ENCODE measurements around the gene PRKAR1B. TPM values are rescaled to one million over a fixed set of nuclear protein-coding genes. Genes with fewer than 3 reads are reported as not detected.

PRKAR1B gene
- polyA plus RNA-seq, 5 donors = 28.8 to 46.7 (median 34.7) TPM

DNA sequence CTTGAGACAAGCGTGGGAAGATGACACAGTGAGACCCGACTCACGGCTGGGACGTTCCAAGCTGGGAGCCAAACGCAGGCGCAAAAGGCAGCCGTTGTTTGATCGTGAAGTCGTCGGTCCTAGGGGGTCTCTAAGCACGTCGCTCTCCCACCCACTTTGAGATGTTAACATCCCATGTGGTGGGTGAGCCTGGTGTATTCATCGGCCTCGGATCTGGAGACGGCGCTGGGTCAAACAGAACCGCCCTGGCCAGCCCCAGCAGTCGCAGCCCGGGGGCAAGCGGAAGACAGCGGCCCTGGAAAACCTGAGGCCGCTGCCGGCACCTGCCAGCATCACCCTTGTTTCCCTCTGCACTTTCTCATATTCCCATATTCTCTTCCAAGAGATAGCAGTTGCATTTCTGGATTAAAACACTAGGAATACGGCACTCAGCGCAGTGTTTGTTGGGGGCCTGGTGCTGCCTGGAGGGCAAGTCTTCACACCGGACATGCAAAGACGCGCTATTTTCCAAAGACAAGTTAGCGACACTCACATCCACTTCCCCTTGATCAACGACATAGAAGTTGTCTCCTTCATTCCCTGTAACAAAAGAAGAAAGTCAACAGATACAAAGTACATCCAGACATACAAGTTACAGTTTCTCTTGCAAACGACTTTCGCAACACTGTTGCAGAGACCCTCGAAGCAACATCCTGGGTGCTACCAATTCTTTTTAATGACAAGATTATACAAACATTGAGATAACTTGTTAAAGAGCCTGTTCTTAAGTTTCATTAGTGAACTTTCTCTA is 121.2 kb downstream of the PRKAR1B start:
- no peak for DNase-seq

DNA sequence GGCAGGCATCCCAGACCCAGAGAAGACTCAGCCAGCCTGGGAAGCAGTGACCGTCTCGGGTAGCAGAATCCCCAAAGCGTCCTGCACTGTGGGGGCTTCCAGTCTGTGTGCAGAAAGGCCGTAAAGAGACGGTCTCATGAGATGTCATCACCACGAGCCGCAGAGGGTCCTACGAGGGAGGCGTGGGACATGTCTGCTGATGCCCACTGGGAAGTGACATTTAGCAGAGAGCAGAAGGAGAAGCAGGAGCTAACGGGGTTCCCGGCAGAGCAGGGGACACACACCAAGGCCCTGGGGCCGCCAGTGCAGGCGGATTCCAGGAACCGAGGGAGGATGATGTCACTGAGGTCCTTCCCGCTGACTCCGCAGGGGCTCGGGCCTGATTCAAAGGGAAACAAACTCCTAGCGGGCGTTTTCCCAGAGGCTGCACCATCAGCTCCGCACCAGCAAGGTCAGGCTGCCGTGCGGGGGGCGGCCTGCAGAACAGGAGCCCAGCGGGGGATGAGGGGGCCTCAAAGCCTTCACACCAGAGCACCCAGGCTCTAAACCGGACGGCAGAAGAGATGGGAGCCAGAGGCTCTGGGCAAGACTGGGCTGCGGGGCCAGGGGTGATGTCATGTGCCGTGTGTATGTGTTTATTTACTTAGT is 122.1 kb downstream of the PRKAR1B start:
- DNase-seq = no peak

DNA sequence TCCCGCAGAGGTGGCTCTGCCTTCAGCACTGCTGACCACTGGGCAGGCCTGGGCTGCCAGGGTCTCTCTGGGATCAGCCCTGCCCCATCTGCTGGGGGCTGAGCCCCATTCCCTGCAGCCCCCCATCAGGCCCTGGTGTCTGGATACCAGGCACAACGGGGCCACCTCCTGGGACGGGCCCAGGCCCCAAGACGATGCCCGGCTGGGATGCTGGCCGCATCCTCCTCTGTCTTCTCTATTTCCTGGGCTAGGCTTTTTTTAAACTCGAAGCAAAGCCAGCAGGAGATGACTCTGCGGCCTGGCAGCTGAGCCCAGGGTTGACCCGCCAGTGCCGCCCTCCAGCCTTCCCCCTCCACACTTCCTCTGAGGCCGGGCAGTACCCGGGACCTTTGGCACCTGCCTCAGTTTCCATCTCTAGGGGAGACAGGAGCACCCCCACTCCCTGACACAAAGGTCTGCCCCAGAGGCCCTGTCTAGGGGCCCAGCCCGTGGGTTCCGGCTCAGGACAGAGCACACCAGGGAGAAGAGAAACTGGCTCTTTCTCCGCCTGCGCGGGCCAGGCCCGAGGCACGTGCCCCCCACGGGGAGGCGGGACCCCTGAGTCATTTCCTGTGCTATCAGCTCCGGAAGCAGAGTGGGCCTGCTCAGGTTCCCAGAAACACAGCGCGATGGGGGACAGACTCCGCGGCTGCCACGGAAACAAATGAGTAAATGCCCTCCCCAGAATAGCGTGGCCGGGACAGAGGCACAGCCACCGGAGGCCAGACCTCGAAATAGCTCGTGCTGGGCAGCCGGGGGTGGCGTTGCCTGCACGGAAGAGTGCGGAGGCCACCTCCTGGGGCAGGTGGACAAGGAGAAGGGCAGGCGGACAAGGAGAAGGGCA is 122.8 kb downstream of the PRKAR1B start:
- DNase-seq = peak; percentile 33 to 44

DNA sequence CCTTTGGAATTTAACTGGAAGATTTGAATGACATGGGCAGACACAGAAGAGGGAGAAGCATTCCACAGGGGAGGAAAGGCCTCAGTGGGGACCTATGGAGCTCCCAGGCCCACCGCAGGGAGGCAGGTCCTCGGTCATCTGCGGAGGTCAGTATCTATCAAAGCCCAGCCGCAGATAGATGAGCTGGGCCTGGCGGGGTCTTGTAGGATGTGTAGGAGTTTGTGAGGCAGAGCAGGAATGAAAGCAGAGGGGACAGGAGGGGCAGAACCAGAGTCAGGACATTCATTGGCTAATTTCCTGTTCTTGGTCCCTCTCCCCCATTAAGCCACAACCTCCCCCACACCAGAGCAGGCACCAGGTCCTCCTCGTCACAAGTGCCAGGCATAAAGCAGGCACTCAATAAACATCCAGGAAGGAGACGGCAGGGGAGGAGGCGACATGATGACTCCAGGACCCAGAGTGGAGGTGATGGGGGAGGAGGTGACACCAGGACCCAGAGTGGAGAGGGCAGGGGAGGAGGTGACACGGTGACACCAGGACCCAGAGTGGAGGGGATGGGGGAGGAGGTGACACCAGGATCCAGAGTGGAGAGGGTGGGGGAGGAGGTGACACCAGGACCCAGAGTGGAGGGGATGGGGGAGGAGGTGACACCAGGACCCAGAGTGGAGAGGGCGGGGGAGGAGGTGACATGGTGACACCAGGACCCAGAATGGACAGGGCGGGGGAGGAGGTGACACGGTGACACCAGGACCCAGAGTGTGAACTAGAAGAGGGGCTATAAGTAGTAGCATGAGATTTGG is 123.7 kb downstream of the PRKAR1B start:
- no peak for DNase-seq

DNA sequence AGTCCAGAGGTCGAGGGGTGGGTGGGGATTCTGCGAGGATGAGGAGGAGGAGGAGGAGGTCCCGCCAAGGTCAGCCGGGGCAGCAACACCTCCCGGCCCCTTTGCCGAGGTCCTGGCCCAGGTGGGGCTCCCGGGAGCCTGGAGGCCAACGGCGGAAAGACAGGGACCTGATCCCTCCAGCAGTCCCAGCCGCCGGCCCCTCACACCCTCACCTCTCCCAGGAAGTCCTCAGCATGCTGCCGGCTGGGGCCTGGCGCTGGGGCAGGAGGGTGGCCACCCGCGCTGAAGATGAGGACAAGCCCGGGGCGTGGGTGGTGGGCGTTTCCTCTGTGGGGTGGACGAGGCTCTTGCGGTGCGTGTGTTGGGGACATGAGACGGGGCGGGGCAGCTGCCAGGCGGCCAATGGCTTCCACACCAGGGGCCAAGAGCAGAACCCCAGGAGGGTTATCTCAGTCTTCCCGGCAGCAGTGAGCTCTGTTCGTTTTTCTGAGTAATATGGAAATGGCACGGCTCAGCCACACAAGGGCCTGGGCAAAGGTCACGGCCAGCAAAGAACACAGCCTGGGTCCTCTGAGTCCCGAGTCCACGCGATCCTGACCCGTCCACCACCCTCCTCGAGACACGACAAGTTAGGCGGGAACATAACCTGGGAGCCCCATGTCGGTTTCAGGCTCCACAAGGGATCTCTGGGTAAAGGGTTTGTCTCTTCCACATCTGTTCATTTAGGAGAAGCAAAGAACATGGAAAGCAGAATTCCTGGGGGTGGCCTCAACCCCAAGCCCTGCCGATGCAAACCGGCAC is 124.5 kb downstream of the PRKAR1B start:
- no peak for DNase-seq

DNA sequence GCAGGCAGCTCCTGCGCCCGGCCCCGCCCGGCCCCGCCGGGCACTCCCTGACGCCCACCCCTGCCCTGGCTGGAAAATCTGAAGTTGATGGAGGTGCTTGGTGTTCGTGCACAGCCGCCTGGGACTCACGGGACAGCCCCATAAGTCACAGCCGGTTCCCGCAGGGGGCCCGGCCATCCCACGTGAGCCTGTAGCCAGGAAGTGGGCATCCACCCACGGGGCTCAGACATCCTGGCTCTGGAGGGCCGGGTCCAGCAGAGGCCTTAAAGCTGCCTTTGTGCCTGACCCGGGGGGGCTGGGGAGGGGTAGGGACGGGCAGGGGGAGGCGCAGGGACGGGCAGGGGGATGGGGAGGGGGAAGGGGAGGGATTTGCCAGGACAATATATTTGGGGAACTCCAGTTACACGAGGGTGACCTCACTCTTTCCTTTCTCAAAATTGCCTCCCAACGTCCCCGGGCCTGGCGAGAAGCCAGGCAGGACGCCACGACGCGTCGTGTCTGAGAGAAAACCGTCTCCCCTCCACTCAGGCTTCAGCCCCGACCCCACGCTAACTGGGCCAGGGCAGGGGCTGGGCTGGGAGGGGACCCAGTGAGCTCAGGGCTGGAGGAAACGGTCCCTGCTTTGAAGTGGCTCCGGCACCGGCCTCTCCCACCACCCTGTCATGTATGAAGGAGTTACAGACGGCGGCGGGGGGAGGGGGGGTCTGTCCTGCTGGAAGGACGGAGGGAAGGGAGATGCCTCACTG is 125.3 kb downstream of the PRKAR1B start:
- peak; percentile 46 to 47 for DNase-seq

DNA sequence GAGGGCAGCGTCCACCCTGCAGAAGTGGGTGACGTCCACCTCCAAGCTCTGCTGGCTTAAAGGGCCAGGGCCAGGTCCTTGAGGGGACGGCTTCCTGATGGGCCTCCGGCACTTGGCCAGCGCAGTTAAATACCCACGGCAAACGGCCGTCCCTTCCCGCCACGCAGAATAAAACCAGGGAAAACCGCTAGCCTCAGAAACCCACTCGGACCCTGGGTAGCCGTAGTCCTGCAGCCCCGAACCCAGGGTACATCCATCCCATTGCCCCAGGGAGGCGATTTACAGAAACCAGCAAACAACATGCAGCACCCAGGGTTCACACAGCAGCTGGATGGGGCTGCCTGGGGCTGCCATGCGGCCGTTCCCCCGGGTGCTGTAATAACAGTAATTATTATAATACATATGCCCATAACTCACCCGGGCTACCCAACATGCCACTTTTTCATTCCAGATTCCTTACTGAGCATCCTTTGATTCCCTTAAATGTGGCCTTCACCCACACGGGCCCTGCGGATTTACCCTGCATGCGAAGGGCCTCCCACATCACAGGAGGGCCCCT is 126.0 kb downstream of the PRKAR1B start:
- DNase-seq = no peak

DNA sequence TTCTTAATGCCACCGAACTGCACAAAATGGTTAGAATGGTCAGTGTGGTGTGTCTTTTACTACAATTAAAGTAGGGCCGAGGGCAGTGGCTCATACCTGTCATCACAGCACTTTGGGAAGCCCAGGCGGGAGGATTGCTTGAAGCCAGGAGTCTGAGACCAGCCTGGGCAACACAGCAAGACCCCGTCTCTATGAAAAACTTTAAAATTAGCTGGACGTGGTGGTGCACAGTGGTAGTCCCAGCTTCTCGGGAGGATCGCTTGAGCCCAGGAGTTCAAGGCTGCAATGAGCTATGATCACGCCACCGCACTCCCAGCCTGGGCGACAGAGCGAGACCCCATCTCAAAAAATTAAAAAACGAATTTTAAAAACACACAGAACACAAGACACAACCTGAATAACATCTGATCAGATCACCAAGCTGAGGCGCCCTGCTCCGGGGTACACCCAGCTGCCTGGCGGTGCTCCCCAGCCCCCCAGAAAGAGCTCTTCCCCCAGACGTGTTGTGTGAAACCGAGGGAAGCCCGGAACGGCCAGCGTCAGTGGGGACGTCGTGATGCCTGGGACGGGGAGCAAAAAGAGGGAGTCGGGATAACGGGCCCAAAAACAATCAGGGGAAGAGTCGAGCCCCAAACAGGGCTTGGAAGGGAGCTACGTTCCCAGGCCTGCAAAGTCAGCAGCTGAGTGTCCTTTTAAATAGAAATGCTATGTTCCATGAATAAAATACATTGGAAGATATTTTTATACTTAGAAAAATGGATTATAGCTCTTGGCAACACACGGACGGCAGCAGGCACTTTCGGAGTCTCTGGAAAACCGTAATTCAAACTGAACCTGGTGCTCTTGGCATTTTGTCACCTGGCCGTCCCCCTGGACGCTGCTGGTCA is 126.7 kb downstream of the PRKAR1B start:
- DNase-seq = no peak

DNA sequence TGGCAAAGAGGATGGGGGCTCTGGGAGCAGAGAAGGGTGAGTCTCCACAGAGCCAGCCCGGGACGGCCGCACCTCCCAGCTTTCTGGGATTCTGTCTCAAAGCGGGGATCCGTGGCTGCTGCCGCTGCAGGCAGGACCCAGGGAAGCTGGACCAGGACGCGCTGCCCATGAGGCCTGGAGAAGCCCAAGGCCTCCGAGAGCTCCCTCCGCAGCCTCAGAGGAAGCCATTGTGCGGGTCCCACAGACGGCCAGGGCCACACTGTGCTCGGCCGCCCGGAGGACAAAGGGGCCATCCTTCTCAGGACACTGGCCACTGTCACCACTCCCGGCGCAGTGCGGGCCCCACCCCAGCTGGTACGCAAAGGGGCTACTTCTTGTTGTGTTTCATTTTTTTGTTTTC is 128.2 kb downstream of the PRKAR1B start:
- no peak for DNase-seq

DNA sequence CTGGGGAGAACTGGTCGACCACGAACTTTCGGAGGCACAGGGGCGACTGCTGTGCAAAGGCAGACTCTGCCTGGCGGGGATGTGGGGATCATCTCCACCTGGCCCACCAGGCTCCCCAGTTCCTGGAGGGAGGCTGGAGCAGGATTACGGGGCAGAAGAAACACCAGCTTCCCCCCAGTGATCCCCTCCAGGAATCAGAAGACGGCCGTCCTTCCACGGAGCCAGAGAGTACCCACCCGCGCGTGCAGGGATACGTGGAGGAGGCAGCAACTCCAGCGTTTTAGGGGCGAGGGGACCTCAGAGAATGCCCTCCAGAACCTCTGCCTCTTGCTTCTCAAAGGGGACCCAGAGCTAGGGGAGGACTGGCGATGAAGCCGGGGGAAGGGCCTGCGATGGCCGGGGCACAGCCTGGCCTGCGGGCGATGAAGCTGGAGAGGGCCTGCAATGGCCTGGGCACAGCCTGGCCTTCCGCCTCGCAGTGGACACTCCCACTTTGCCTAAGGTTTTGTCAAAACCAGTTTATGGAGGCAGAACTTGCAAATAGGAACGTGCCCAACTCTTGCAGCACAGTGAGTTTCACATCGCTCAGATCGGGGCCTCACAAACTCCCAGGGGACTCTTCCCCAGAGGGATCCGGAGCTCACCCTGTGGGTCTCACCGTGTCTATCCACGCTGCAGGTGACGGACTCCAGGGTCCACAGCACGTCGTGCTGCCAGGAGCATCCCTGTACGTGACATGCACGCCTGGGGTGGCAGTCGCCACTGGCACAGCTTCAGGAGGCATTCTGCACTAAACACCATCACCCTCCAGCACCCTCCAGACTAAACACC is 129.5 kb downstream of the PRKAR1B start:
- no peak for DNase-seq

DNA sequence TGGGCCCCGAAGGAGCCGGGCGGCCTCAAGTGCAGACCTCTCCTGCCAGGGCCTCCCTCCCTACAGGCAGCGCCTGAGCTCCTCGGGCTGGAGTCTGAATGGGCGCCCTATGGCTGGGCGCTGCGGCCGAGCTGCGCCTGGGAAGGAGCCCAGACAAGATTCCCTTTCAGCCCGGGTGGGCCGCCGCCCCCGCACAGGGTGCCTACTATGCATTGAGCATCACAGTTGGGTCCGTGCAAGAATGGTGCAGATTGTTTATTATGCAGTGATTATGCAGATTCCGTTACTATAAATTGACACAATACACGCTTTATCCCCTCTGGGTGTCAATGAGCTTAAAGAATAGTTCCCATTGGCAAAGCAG is 130.3 kb downstream of the PRKAR1B start:
- DNase-seq = no peak

DNA sequence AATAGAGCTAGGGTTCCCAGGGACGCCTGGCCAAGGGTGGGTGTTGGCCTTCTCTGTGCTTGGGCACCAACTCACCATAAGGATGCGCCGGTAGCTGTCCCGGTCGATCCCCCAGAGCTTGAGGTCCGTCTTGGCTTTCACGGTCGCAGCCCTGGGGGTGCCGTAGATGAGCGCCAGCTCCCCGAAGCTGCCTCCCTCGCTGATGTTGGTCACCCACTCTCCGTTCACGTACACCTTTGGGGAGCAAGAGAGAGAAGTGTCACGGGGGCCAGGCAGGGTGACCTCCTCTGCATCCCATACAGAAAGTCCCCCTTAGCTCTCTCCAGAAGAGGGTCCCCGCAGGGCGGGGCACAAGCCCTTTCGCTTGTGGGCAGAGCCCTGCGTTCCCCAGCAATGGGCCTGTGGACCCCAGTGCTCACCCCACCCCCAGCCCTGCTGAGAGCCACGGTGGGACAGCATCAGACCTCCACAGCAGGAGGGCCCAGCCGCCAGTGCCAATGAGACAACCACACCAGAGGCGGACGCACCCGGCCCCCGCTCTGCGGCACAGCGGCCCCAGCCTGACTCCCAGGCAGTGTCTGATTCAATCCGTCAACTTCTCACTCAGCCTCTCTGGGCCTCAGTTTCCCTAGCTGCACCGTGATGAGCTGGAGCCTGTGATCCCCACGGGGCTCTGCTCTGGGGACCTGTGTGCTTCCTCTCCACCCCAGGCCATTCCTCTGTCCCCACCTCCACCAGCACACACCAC is 130.8 kb downstream of the PRKAR1B start:
- DNase-seq = no peak

DNA sequence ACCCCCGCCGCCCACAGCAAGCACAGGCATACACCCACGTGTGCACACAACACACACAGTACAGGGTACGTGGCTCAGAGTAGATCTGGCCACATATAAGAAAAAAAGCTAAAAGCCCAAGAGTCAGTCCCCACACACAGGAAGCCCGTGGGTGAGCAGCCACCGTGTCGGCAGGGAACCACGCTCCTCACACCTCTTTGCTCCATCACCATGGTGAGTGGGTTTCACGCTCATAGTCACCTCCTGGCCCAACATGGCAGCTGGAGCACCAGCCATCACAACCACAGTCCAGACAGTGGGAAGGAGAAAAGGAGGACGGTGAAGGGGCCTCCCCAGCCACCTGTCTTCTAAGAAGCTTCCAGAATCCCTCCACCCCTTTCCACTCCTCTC is 131.5 kb downstream of the PRKAR1B start:
- DNase-seq = no peak

DNA sequence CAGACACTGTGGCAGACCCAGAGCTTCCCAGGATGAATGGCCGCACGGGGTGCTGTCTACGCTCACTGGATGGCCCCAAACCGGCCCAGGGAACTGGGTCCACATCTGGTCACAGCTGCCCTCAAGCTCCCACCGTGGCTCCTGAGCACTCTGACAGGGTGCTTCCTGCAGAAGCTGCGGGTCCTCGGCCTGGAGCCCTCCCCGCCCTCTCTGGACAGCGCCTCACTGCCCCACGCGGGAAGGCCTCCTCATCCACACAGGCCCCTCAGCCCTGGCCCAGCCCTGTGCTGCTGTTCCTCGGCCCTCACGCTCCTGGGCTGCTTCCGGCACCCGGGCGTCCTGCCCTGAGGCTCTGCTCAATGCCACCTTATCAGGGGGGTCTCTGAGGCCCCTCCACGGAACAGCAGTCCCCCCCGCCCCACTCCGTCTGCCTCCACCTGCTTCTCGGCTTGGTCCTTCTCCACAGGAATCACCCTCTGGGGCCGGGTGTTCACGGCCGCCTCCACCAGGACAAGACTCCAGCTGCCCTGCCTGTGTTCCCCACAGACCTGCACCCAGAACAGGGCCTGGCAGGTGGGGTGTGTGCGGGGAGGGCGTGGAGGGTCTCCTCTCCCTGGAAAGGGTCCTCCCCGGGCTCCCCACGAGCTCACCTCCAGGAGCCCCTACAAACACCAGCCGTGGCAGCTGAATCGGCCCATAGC is 132.0 kb downstream of the PRKAR1B start:
- DNase-seq = no peak

DNA sequence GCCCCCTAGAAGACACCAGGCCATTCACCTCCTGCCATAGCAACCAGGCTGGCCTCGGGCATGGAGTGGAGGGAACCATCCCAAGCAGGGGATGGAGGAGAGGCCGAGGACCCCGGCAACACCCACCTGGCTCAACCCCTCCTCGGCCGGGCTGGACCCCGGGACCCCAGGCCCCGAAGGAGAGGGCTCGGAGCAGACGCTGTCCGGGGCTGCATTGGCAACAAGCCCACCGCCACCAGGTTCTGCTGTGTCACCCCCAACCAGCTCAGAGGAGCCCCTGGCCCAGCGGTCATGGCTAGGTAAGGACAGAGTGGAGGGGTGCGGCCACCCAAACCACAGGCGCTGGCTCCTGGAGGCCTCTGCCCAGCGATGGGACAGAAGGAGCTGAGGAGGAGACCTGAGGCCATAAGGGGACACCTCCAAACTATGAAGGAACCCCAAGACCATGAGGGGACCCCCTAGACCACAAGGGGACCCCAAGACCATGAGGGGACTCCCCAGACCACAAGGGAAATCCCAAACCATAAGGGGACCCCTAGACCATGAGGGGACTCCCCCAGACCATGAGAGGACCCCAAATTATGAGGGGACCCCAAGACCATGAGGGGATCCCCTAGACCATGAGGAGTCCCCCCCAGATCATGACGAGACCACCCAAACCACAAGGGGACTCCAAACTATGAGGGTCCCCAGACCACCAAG is 132.7 kb downstream of the PRKAR1B start:
- DNase-seq = no peak
